GM12891 (cell line): ENCODE data around the gene CALY.

ENCODE experiments used
- PAX5 ChIP-seq: IDR thresholded peaks from 2 replicates; pipeline ENCODE4 v1.6.1; 2011; ENCODE audit warnings: low read length, moderate library complexity, mild to moderate bottlenecking; ENCODE audit not compliant: insufficient read depth, severe bottlenecking
- POLR2A ChIP-seq: IDR thresholded peaks from 2 replicates; pipeline ENCODE4 v1.6.1; 2011; ENCODE audit warnings: low read depth, low read length, control low read depth
- POLR2AphosphoS5 ChIP-seq: IDR thresholded peaks from 2 replicates; pipeline ENCODE4 v1.6.1; 2011; ENCODE audit warnings: low read depth, low read length, control low read depth
- POU2F2 ChIP-seq: IDR thresholded peaks from 2 replicates; pipeline ENCODE4 v1.6.1; 2011; ENCODE audit warnings: low read depth, mild to moderate bottlenecking, control low read depth, low read length, moderate library complexity
- SPI1 ChIP-seq: IDR thresholded peaks from 2 replicates; pipeline ENCODE4 v1.6.1; 2011; ENCODE audit warnings: low read depth, low read length, control low read depth
- TAF1 ChIP-seq: IDR thresholded peaks from 2 replicates; pipeline ENCODE4 v1.6.1; 2011; ENCODE audit warnings: low read depth, low read length, control low read depth

DNA sequence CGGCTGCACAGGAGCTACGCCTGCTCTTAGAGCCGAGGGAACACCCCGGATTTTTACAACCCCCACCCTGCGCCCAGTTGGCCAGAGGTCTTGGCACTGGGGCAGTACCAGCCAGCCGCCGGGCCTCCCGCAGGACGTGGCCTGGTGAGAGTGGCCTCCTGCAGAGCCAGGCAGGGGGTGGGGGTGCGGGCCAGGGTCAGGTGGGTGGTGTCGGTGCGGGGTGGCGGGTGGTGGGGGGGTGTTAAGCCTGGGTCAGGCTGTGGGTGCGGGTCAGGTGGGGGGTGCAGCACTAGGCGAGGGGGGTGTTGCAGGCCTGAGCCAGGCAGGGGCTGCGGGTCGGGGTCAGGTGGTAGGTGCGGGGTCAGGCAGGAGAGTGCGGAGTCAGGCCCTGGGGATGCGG is 35.8 kb upstream of the CALY start:
- TF ChIP-seq POLR2A, result no peak
- TF ChIP-seq POU2F2, result no peak
- no peak for TF ChIP-seq POLR2AphosphoS5
- no peak for TF ChIP-seq TAF1
- TF ChIP-seq SPI1, result no peak
- TF ChIP-seq PAX5, result no peak
